ENCODE measurements around the gene CRYL1.

CRYL1 gene, protein sequence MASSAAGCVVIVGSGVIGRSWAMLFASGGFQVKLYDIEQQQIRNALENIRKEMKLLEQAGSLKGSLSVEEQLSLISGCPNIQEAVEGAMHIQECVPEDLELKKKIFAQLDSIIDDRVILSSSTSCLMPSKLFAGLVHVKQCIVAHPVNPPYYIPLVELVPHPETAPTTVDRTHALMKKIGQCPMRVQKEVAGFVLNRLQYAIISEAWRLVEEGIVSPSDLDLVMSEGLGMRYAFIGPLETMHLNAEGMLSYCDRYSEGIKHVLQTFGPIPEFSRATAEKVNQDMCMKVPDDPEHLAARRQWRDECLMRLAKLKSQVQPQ

GRCh38 chr13:20525601-20526544 lies at the start of gene CRYL1:
Gene CRYL1, minus strand, starts transcription at chr13:20525857. Its CDS starts 63 bp downstream, at chr13:20525794.
- DNase-seq: peak; percentile 53

GRCh38 chr13:20573636-20574035 lies 48.0 kb upstream of the CRYL1 start:
- DNase-seq: no peak

GRCh38 chr13:20573186-20573585 lies 47.5 kb upstream of the CRYL1 start:
- DNase-seq: no peak

- no peak for DNase-seq
Observed at GRCh38 chr13:20571676-20572075, 46.0 kb upstream of the CRYL1 start.

- no peak for DNase-seq
Observed at GRCh38 chr13:20570517-20570916, 44.9 kb upstream of the CRYL1 start.

DNA sequence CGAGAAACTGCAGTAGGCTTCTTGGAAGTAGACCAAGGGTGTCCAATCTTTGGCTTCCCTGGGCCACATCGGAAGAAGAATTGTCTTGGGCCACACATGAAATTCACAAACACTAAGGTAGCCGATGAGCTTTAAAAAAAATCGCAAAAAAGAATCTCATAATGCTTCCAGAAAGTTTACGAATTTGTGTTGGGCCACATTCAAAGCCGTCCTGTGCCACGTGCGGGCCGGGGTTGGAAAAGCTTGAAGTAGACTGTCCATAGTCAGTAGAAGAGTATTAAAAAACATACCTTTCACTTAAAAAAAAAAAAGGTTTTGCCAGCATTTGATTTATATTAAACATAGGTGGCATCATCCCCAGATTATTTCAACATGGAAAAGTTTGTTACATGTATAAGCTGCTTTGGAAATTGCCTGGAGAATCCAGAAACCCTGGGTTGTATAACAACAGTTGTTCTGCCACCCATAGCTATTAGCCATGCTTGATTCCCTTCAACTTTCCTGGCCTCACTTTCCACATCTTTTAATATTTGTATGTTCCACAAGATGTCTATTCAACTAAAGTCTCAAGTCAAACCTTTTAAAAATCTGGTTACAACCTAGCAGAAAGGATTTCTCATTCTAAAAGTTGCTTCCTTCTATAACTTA lies 42.3 kb upstream of the CRYL1 start:
- no peak for DNase-seq

GRCh38 chr13:20566898-20567874 lies 41.5 kb upstream of the CRYL1 start, which contains the start of gene IFT88:
Gene IFT88, plus strand, starts transcription at chr13:20567157. Its CDS starts 7,229 bp downstream, at chr13:20574386.
- peak; percentile 93 for DNase-seq

DNA sequence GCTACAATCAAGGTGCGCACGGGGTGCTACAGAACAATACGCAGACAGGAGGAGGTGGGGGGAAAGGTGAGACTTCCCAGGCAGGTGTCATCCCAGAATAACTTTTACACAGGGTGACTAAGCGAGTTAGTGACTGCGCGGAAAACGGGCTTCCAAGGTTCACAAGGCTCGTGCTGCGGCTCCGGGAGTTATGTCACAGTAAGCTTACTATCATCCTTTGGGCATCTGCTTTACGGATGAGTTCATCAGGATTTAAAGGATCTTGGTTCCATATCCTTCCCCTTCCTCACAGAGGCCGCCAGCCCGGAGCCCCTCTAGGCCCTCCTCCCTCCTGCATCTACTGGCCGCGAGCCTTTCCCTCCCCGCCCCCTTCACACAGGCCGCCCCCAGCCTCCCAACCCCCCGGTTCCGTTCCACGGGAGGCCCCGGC lies 40.8 kb upstream of the CRYL1 start:
- DNase-seq: peak; percentile 87

DNA sequence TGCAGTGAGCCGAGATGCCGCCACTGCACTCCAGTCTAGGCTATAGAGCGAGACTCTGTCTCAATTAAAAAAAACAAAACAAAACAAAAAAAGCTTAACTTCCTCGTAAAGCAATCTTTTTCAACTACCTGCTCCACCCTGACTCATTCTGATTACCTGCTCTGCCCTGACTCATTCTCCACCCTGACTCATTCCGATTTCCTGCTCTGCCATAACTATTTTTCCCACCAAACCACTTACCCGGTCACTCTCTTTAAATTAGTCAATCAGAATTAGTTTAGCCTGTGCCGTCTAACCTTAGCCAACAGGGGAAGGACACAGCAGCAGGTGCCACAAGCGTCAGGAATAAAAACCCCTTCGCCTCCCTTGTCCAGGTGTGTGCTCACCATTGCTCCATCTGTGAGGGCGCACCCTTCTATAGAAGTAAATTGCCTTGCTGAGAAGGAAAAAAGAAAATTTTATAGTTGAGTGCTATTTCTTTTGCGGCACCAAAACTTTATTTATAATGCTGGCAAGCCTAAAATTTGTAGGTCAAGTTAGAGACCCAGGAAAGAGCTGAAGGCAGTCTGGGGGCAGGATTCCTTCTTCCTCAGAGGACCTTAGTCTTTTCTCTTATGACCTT lies 39.6 kb upstream of the CRYL1 start:
- no peak for DNase-seq

- no peak for DNase-seq
Observed at GRCh38 chr13:20561741-20562140, 36.1 kb upstream of the CRYL1 start.

DNA sequence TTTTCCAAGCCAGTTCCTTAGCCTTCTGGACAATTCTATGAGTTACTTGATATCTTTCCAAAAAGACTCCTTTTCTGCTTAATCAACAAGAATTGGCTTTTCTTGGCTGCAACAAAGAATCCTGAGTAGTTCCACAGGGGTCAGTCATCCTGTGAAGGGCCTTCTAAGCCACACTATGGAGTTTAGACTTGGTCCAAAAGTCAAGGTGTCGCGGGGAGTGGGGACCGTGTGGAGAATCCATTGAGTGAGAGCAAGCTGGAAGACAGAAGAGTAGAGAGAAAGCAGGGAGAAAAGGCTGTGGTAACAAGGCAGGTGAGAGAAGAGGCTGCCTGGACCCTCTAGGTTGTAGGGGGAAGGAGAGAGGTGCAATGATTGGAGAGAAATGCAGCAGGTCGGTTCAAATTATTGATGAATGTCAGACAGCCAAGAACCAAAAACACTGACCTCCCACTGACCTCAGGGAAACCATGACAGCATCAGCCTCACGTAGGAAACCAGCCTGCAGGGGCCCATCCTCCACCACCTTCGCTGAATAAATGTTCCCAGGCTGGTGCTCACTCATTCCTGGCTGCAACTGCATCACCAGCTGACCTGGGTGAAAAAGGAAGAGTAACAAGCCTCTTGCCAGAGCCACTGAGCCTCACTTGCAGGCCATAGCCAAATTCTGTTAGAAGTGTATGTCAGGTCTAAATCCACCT lies 34.2 kb upstream of the CRYL1 start:
- no peak for DNase-seq

DNA sequence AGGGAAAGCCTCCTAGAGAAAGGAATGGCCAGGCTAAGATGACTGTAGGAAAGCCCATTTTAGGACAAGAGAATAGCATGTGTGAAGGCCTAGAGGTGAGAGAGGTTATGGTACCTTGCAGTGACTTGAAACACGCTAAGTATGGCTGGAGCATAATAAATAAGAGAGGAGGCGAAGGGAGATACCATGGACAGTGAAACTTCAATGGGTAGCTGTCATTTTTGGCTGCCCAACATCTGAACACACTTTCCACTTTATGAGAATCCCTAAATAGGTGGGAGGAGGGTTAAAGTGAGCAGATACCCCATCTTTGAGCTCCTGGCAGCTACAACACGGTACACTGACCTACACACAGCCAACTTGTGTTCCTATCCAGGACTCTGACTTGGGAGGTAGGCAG lies 33.3 kb upstream of the CRYL1 start:
- no peak for DNase-seq

- DNase-seq: no peak
Observed at GRCh38 chr13:20553311-20553710, 27.7 kb upstream of the CRYL1 start.

- DNase-seq: no peak
Observed at GRCh38 chr13:20550799-20551198, 25.1 kb upstream of the CRYL1 start.

- DNase-seq: no peak
Observed at GRCh38 chr13:20547479-20547908, 21.8 kb upstream of the CRYL1 start.

DNA sequence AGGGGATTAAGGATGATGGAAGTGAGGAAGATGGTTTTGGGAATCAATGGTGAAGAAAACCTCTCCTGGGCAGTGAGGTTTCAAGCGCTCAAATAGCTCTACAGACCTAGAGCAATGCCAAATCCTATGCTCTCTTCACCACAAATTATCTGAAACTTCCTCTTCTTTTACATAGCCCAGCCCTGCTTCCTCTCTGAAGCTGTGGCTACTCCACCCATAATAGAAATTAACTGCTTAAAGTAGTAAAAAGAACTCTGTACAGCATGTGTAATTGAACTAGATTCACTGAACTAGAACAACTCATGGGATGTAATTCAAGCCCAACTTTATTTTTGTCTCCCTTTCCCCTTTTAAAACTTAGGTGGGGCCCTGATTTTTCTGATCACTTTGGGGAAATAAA lies 20.9 kb upstream of the CRYL1 start:
- no peak for DNase-seq

DNA sequence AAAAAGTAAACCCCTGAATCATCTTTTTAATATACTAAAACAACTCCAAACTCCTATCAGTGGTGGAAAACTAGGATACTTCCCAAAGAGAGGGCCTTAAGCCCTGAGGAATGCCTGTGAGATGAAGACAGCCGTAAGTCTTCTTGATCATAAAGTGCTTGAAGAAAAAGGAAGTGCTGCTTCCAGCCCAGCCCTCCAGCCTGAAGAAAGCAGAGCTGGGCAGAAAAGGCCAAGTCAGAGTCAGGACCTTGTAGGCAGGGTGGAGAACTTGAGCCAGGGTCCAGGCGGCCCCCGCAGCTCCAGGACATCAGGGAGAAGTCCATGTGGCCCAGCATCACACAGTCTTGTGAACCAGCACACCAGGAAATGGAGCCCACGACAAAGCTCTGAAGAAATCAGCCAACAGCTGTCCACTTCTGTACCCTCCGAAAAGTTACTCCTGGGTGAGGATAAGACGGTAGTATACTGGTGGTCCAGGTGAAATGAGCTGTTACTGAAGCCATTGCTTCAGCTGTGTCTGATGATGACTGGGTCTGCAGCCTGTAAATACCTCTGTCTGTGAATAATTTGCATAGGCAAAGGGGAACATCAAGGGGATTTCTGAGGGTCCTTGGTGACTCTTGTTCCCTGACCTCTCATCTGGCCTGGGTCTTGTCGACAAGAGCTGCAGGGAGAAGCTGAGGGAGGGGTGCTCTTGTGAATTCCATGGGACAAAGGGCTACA lies 18.7 kb upstream of the CRYL1 start:
- DNase-seq: no peak

DNA sequence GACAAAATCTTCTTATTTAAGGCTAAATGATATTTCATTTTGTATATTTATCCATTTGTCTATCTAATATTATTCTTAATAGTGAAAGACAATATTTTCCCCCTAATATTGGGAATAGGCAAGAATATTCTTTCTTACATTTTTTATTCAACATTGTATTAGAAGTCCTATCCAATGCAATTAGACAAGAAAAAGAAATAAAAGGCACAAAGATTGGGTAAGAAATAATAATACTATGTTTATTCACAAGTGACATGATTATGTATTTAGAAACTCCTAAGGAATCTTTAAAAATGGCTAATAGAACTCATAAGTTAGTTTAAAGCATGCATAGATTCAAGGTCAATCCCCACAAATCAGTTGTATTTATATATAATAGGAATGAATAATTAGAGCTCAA lies 11.3 kb upstream of the CRYL1 start:
- no peak for DNase-seq

GRCh38 chr13:20534038-20534608 lies 8.5 kb upstream of the CRYL1 start:
- DNase-seq: no peak

GRCh38 chr13:20528452-20528851 lies 2.8 kb upstream of the CRYL1 start:
- DNase-seq: no peak
